HepG2 (cell line): ENCODE measurements around the gene NPB. TPM values are rescaled to one million over a fixed set of nuclear protein-coding genes. Genes with fewer than 3 reads are reported as not detected.
A peak's percentile ranks its signal among the peaks of the same experiment; 100 is the strongest.

Source experiments
- ATAC-seq: fragments of 200-7000 bp; cut with Tn5 transposase; 3 replicates; pipeline ENCODE4 v1.9.1; 2020; ENCODE audit warnings: mild to moderate bottlenecking, moderate library complexity
- BruUV-seq: library from RNA; stranded (reverse); fragments of 400-500 nt; replicated peaks from 2 replicates; lab custom pipeline; 2021; lab: Mats Ljungman, UMichigan
- CTCF ChIA-PET: fragments of 300-600 bp; formaldehyde crosslinking; extraction: SDS; loops from one replicate; lab custom pipeline; 2021; ENCODE audit warnings: low total read pairs, inconsistent platforms, low intra/inter-chr PET ratio; lab: Yijun Ruan, JAX
- POLR2A ChIA-PET: fragments of 350-600 bp; sonication (Branson Sonifier 250); formaldehyde crosslinking; loops from one replicate; lab custom pipeline; 2020; ENCODE audit warnings: antibody characterized with exemption, inconsistent platforms; lab: Yijun Ruan, JAX
- DNase-seq: peaks from one replicate; pipeline ENCODE4 v3.0.0-alpha.2; 2015; ENCODE audit warnings: low spot score
- FAIRE-seq: peaks from 3 replicates; lab custom pipeline; 2011; peaks lifted over from hg19 to GRCh38; lab: Jason Lieb, UNC
- H2AFZ ChIP-seq: one replicate; pipeline ENCODE4 v1.6.1; 2011; ENCODE audit warnings: low read length, inconsistent platforms
- H3K27ac ChIP-seq: fragments of 300-600 bp; 3 replicates; pipeline ENCODE4 v1.8.0; 2011; ENCODE audit warnings: mixed run types, mild to moderate bottlenecking, mixed read lengths, low read length, inconsistent platforms; ENCODE audit not compliant: insufficient read depth; ENCODE audit errors: extremely low read length
- H3K27me3 ChIP-seq, 2 experiments: fragments of 200-600 bp in 1 of 2; 2 replicates in 1 of 2; 3 replicates in 1 of 2; pipeline versions ENCODE4 v1.6.0 to v1.8.0; 2011; ENCODE audit warnings: low read length in 2 of 2, mild to moderate bottlenecking in 2 of 2, moderate library complexity in 2 of 2, inconsistent platforms in 1 of 2; ENCODE audit not compliant: insufficient read depth in 2 of 2, control insufficient read depth in 1 of 2
- H3K36me3 ChIP-seq, 2 experiments: fragments of 200-600 bp in 1 of 2; replicated peaks in 1 of 2; 2 replicates in 1 of 2; 3 replicates in 1 of 2; pipeline versions ENCODE4 v1.5.1 to v1.8.0; 2011; ENCODE audit warnings: low read length in 2 of 2, inconsistent platforms in 1 of 2; ENCODE audit not compliant: insufficient read depth in 2 of 2, control insufficient read depth in 1 of 2
- H3K4me1 ChIP-seq: 2 replicates; pipeline ENCODE4 v1.5.1; 2012; ENCODE audit warnings: low read length, inconsistent platforms; ENCODE audit not compliant: insufficient read depth
- H3K4me2 ChIP-seq: 2 replicates; pipeline ENCODE4 v1.6.0; 2011; ENCODE audit warnings: low read depth, low read length, inconsistent platforms
- H3K4me3 ChIP-seq, 3 experiments: fragments of 200-600 bp in 1 of 3; sonication (generic), shearing (Covaris generic) in 1 of 3; replicated peaks in 1 of 3; 2 replicates each; pipeline ENCODE4 v1.5.1; 2011 to 2016; ENCODE audit warnings: low read length in 3 of 3, inconsistent platforms in 2 of 3, low read depth in 2 of 3, mild to moderate bottlenecking in 2 of 3, control low read depth in 1 of 3, mixed read lengths in 1 of 3; ENCODE audit not compliant: insufficient read depth in 1 of 3
- H3K79me2 ChIP-seq: one replicate; pipeline ENCODE4 v1.6.1; 2011; ENCODE audit warnings: low read length, inconsistent platforms; ENCODE audit not compliant: insufficient read depth
- H3K9ac ChIP-seq: 2 replicates; pipeline ENCODE4 v1.6.0; 2011; ENCODE audit warnings: mild to moderate bottlenecking, low read depth, low read length, inconsistent platforms; ENCODE audit not compliant: insufficient read depth
- H3K9me3 ChIP-seq: 2 replicates; pipeline ENCODE4 v1.5.1; 2012; ENCODE audit warnings: mild to moderate bottlenecking, low read length
- H4K20me1 ChIP-seq: 2 replicates; pipeline ENCODE4 v1.6.0; 2011; ENCODE audit warnings: inconsistent platforms, mild to moderate bottlenecking, low read length, moderate library complexity; ENCODE audit not compliant: insufficient read depth
- BHLHE40 ChIP-seq: IDR thresholded peaks from 2 replicates; pipeline ENCODE4 v1.6.1; 2011; ENCODE audit warnings: low read length, improper control_type of control experiment
- MAFG ChIP-seq: sonication (generic); formaldehyde crosslinking; IDR thresholded peaks from 2 replicates; pipeline ENCODE4 v1.5.1; 2020; ENCODE audit warnings: mild to moderate bottlenecking, missing genetic modification reagents
- NR2C2 ChIP-seq: sonication (generic); formaldehyde crosslinking; IDR thresholded peaks from 2 replicates; pipeline ENCODE4 v1.4.0; 2020; ENCODE audit warnings: missing genetic modification reagents, mild to moderate bottlenecking, moderate library complexity, borderline replicate concordance
- PHF21A ChIP-seq: sonication (generic); formaldehyde crosslinking; IDR thresholded peaks from 2 replicates; pipeline ENCODE4 v1.5.0; 2020; ENCODE audit warnings: mild to moderate bottlenecking, missing genetic modification reagents
- POGK ChIP-seq: sonication (generic); formaldehyde crosslinking; conservative IDR thresholded peaks from 2 replicates; pipeline ENCODE4 v1.8.0; 2022; ENCODE audit warnings: mild to moderate bottlenecking, moderate library complexity, missing genetic modification reagents
- PRPF4 ChIP-seq: fragments of 200-400 bp; formaldehyde crosslinking; IDR thresholded peaks from 2 replicates; pipeline ENCODE4 v1.6.1; 2016; ENCODE audit warnings: low read length, low read depth; ENCODE audit not compliant: poor library complexity, severe bottlenecking
- RARA ChIP-seq: IDR thresholded peaks from 2 replicates; pipeline ENCODE4 v1.6.1; 2016; ENCODE audit warnings: missing genetic modification reagents, missing compliant biosample characterization
- TBL1XR1 ChIP-seq: fragments of 150-350 bp; IDR thresholded peaks from 2 replicates; pipeline ENCODE4 v1.6.1; 2014; ENCODE audit warnings: borderline replicate concordance, low read length; ENCODE audit not compliant: partially characterized antibody
- ZBTB38 ChIP-seq: sonication (generic); formaldehyde crosslinking; IDR thresholded peaks from 2 replicates; pipeline ENCODE4 v1.5.1; 2020; ENCODE audit warnings: mild to moderate bottlenecking, missing genetic modification reagents
- ZNF225 ChIP-seq: sonication (generic); formaldehyde crosslinking; IDR thresholded peaks from 2 replicates; pipeline ENCODE4 v1.4.0; 2020; ENCODE audit warnings: mild to moderate bottlenecking, missing genetic modification reagents
- ZNF678 ChIP-seq: sonication (generic); formaldehyde crosslinking; IDR thresholded peaks from 2 replicates; pipeline ENCODE4 v1.4.0; 2020; ENCODE audit warnings: mild to moderate bottlenecking, missing genetic modification reagents
- ZNF746 ChIP-seq: sonication (generic); formaldehyde crosslinking; IDR thresholded peaks from 2 replicates; pipeline ENCODE4 v1.8.0; 2022; ENCODE audit warnings: mild to moderate bottlenecking, missing genetic modification reagents
- ZNF766 ChIP-seq: sonication (generic); formaldehyde crosslinking; IDR thresholded peaks from 2 replicates; pipeline ENCODE4 v1.5.0; 2020; ENCODE audit warnings: missing genetic modification reagents, borderline replicate concordance
- whole genome bisulfite sequencing: methylation state at CpG from one replicate; pipeline ENCODE4 v1.1.6; 2017; ENCODE audit warnings: low lambda C conversion rate; 5-methylcytosine and 5-hydroxymethylcytosine counted together
- in situ Hi-C: cut with HindIII; loops from 2 replicates; pipeline ENCODE4 v1.10.0; 2017; ENCODE audit warnings: low pct_unique_long_range_greater_than_20kb; ENCODE audit not compliant: extremely low pct_ligation_motif_present
- intact Hi-C: fragments of 100-400 bp; cut with micrococcal nuclease; formaldehyde crosslinking; loops from one replicate; pipeline ENCODE4 v1.10.0; 2022; ENCODE audit not compliant: unreplicated experiment
- polyA plus RNA-seq, 8 experiments: library from polyadenylated mRNA; depleted of rRNA in 3 of 8; stranded (reverse) in 7 of 8; unstranded in 1 of 8; fragments of >200 nt; fragmentation: Illumina TruSeq in 4 of 8; extraction: Trizol in 4 of 8; gene quantifications; 2 replicates each; pipeline versions ENCODE4 v1.2.1 to v1.2.3, GENCODE V29; 2011 to 2016; ENCODE audit warnings: low read depth in 4 of 8, missing spikeins in 1 of 8, mixed read lengths in 1 of 8; ENCODE audit not compliant: insufficient read depth in 1 of 8
- total RNA-seq, 5 experiments: library from RNA; depleted of rRNA; stranded (reverse); fragments of >200 nt; fragmentation: Illumina TruSeq; extraction: Trizol; gene quantifications; 2 replicates each; pipeline ENCODE4 v1.2.3, GENCODE V29; 2016; ENCODE audit warnings: low read depth in 1 of 5
- TF ChIP-seq, protein P1 (sequence below): IDR thresholded peaks from 2 replicates; pipeline ENCODE4 v1.6.1; 2016; ENCODE audit warnings: low read depth, borderline replicate concordance
- TF ChIP-seq, protein P2 (sequence below): sonication (generic); formaldehyde crosslinking; IDR thresholded peaks from 2 replicates; pipeline ENCODE4 v1.4.0; 2020; ENCODE audit warnings: low read depth, mild to moderate bottlenecking, missing genetic modification reagents
- TF ChIP-seq, protein P3 (sequence below): sonication (generic); formaldehyde crosslinking; IDR thresholded peaks from 2 replicates; pipeline ENCODE4 v1.5.1; 2020; ENCODE audit warnings: mild to moderate bottlenecking, moderate library complexity, missing genetic modification reagents

NPB gene
- total and polyA plus RNA-seq, 2 of the 13 experiments (the other 11 are each of a cell fraction or from before 2014, with no cell fraction given): 0.11 to 0.93 TPM

GRCh38 chr17:81858967-81859905 is 42.8 kb upstream of the NPB start:
- ChIA-PET POLR2A (interaction anchor here (0.7 to 2.7 kb wide), 15 partner anchors 9 to 242 kb away, joined by 3 to 27 read pairs (median 3); partner anchors contain the start of genes CENPX, LRRC45, MCRIP1 and PPP1R27), CTCF (interaction anchor here (0.6 to 1.2 kb wide), 2 partner anchors 34 to 126 kb away, joined by 3 read pairs; no protein-coding TSS in a partner anchor)
- H3K9ac ChIP-seq: peak overlapping the region; percentile 97
- H4K20me1 ChIP-seq: peaks cover 32% of the 10 kb centered on the region
- peaks cover 77% of the 10 kb centered on the region for H3K4me1 ChIP-seq
- no peaks in the 10 kb centered on the region; a peak in 1 of 5 replicates for H3K27me3 ChIP-seq
- H3K4me3 ChIP-seq: peak overlapping the region; percentile 80 to 98 (median 90)
- H3K4me2 ChIP-seq: peak overlapping the region; percentile 99
- H3K9me3 ChIP-seq: no peaks in the 10 kb centered on the region
- 26% methylated on average over 17 of the region's 23 CpGs for WGBS
- in situ Hi-C loops: no loop called here
- BruUV-seq: TSS peak; percentile 68
- H3K79me2 ChIP-seq: peaks cover 85% of the 10 kb centered on the region
- peaks cover 26 to 55% of the 10 kb centered on the region in 2 experiments for H3K36me3 ChIP-seq
- H2AFZ ChIP-seq: no peak overlapping the region
- intact Hi-C loops: no loop called here
- H3K27ac ChIP-seq: peak overlapping the region; percentile 83
- DNase-seq (no peak), ATAC-seq (no peak), FAIRE-seq (no peak)
- TF ChIP-seq PHF21A (CRISPR knock-in tag) (peak; percentile 20; the same call in 1 of the 2 replicates), ZNF678 (CRISPR knock-in tag) (no peak), MAFG (CRISPR knock-in tag) (no peak), POGK (CRISPR knock-in tag) (0 out of 2 replicates have a peak, but pooled peaks have one; percentile 24), ZNF225 (CRISPR knock-in tag) (no peak; the same call in 1 of the 2 replicates), BHLHE40 (no peak), RARA (CRISPR knock-in tag) (no peak), ZNF766 (CRISPR knock-in tag) (no peak), ZBTB38 (CRISPR knock-in tag) (no peak), PRPF4 (no peak), ZNF746 (CRISPR knock-in tag) (peak; percentile 7; the same call in 1 of the 2 replicates), TBL1XR1 (no peak), NR2C2 (CRISPR knock-in tag) (no peak)
- TF ChIP-seq, protein P1, sequence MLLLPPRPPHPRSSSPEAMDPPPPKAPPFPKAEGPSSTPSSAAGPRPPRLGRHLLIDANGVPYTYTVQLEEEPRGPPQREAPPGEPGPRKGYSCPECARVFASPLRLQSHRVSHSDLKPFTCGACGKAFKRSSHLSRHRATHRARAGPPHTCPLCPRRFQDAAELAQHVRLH (CRISPR knock-in tag): no peak
- TF ChIP-seq, protein P2, sequence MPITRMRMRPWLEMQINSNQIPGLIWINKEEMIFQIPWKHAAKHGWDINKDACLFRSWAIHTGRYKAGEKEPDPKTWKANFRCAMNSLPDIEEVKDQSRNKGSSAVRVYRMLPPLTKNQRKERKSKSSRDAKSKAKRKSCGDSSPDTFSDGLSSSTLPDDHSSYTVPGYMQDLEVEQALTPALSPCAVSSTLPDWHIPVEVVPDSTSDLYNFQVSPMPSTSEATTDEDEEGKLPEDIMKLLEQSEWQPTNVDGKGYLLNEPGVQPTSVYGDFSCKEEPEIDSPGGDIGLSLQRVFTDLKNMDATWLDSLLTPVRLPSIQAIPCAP: no peak
- TF ChIP-seq, protein P3, sequence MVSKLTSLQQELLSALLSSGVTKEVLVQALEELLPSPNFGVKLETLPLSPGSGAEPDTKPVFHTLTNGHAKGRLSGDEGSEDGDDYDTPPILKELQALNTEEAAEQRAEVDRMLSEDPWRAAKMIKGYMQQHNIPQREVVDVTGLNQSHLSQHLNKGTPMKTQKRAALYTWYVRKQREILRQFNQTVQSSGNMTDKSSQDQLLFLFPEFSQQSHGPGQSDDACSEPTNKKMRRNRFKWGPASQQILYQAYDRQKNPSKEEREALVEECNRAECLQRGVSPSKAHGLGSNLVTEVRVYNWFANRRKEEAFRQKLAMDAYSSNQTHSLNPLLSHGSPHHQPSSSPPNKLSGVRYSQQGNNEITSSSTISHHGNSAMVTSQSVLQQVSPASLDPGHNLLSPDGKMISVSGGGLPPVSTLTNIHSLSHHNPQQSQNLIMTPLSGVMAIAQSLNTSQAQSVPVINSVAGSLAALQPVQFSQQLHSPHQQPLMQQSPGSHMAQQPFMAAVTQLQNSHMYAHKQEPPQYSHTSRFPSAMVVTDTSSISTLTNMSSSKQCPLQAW (CRISPR knock-in tag): peak; percentile 9
